NCI-H524 treated with DMSO at 0.1 percent for 48 hours (cell line): Measurements from ENCODE around the gene ARMC12.
"Not testable (repeated sequence)": the region's sequence is repeated elsewhere in the genome, so short reads cannot be mapped to it uniquely, and the experiment has no call there.

ENCODE experiments used
- DNase-seq: peaks from one replicate; lab custom pipeline; 2025; lab: John Stamatoyannopoulos, UW

ARMC12 gene

GRCh38 chr6:35718911-35719381, 17.9 kb upstream of the ARMC12 start:
- DNase-seq: no peak

GRCh38 chr6:35719404-35719829, 17.4 kb upstream of the ARMC12 start:
- no peak for DNase-seq

- no peak for DNase-seq
Measured at GRCh38 chr6:35719830-35720733, 16.8 kb upstream of the ARMC12 start.

- no peak for DNase-seq
Measured at GRCh38 chr6:35722121-35722761, 14.6 kb upstream of the ARMC12 start.

- no peak for DNase-seq
Measured at GRCh38 chr6:35723587-35723986, 13.2 kb upstream of the ARMC12 start.

GRCh38 chr6:35724059-35724458, 12.8 kb upstream of the ARMC12 start:
- no peak for DNase-seq

GRCh38 chr6:35724471-35724870, 12.4 kb upstream of the ARMC12 start:
- DNase-seq: no peak

GRCh38 chr6:35725081-35725708, 11.6 kb upstream of the ARMC12 start:
- no peak for DNase-seq

GRCh38 chr6:35725721-35726438, 11.0 kb upstream of the ARMC12 start:
- no peak for DNase-seq

GRCh38 chr6:35727231-35727934, 9.4 kb upstream of the ARMC12 start:
- no peak for DNase-seq

GRCh38 chr6:35727935-35728682, 8.7 kb upstream of the ARMC12 start:
- peak; percentile 14 for DNase-seq

- no peak for DNase-seq
Measured at GRCh38 chr6:35728683-35729678, 7.9 kb upstream of the ARMC12 start.

GRCh38 chr6:35729722-35730121, 7.1 kb upstream of the ARMC12 start:
- no peak for DNase-seq

- no peak for DNase-seq
Measured at GRCh38 chr6:35730745-35731413, 6.0 kb upstream of the ARMC12 start.

- DNase-seq: peak; percentile 25
Measured at GRCh38 chr6:35731414-35731735, 5.5 kb upstream of the ARMC12 start.

- no peak for DNase-seq
Measured at GRCh38 chr6:35731736-35732532, 4.9 kb upstream of the ARMC12 start.

- DNase-seq: no peak
Measured at GRCh38 chr6:35733633-35734032, 3.2 kb upstream of the ARMC12 start.

GRCh38 chr6:35734319-35734718, 2.5 kb upstream of the ARMC12 start:
- DNase-seq: not testable (repeated sequence)
